ENCODE measurements around the gene SLC4A8. TPM values are rescaled to one million over a fixed set of nuclear protein-coding genes. Genes with fewer than 3 reads are reported as not detected.

The SLC4A8 gene
- total RNA-seq, 1 experiment from 2014 or later: 1.4 TPM

- Histone ChIP-seq H3K9me2 (ENCODE audit: insufficient read depth) (no peaks in the 10 kb centered on the region), H4K20me1 (ENCODE audit: insufficient read depth) (no peaks in the 10 kb centered on the region), H3K4me2 (ENCODE audit: low read length) (no peak overlapping the region), H3K9ac (ENCODE audit: low read length) (no peak overlapping the region), H3K4me1 (ENCODE audit: control insufficient read depth in 1 of 2, insufficient read depth in 2 of 2, low read length in 2 of 2) (peaks cover 0 to 4% of the 10 kb centered on the region in 2 experiments; a peak in 1 of 4 replicates), H3K4me3 (replicated peaks in 1 of 2; ENCODE audit: low read depth in 1 of 2, low read length in 2 of 2) (no peak overlapping the region), H3K27ac (ENCODE audit: low read depth, low read length) (no peak overlapping the region), H2AFZ (ENCODE audit: low read depth, low read length, poor library complexity, severe bottlenecking) (no peak overlapping the region), H3K9me3 (ENCODE audit: control insufficient read depth in 1 of 2, insufficient read depth in 1 of 2, low read depth in 1 of 2, low read length in 2 of 2) (no peaks in the 10 kb centered on the region), H3K27me3 (ENCODE audit: insufficient read depth, low read length) (no peaks in the 10 kb centered on the region; the same call in 1 of the 2 replicates), H3K79me2 (ENCODE audit: insufficient read depth, low read length) (no peaks in the 10 kb centered on the region), H3K36me3 (ENCODE audit: control insufficient read depth in 1 of 2, insufficient read depth in 2 of 2, low read length in 2 of 2) (no peaks in the 10 kb centered on the region)
- ATAC-seq: peak; percentile 38; the same call in 1 of the 2 replicates
- CTCF ChIA-PET: interaction anchor here (0.7 to 5.5 kb wide), 6 partner anchors 112 to 606 kb away, joined by 3 to 55 read pairs (median 10); no protein-coding TSS in a partner anchor
- intact Hi-C loops (cut with micrococcal nuclease): loop anchor here (2.0 kb wide), 2 partner anchors 395 to 561 kb away; a partner anchor contains a TSS
- BruUV-seq (replicated peaks): no TSS peak
- POLR2A ChIA-PET: no interaction called here
- DNase-seq (ENCODE audit: low read depth, low spot score): no peak
- RAD21 ChIA-PET (ENCODE audit: low non-redundant PET in 1 of 2, low total read pairs in 2 of 2, uncharacterized antibody in 2 of 2, unreplicated experiment in 2 of 2): interaction anchor here in 1 of 2 experiments (1.1 kb wide), 1 partner anchor 113 kb away, joined by 3 read pairs; no protein-coding TSS in a partner anchor
- TF ChIP-seq REST (IDR thresholded peaks at IDR 0.05; ENCODE audit: low read depth): no peak; the same call in 1 of the 2 replicates
- no peak for TF ChIP-seq SRF (IDR thresholded peaks at IDR 0.05; ENCODE audit: low read depth)
- TF ChIP-seq RAD21 (IDR thresholded peaks at IDR 0.05; ENCODE audit: low read depth): 0 out of 2 replicates have a peak, but pooled peaks have one; percentile 20
- no peak for TF ChIP-seq ELF1 (IDR thresholded peaks at IDR 0.05; ENCODE audit: borderline replicate concordance, low read depth)
- TF ChIP-seq JUND (IDR thresholded peaks at IDR 0.05): no peak
- peak in 1 of 3 experiments; percentile 8; a peak in 1 of 6 replicates for TF ChIP-seq CTCF (IDR thresholded peaks at IDR 0.05 in 2 of 3, conservative IDR thresholded peaks at IDR 0.05 in 1 of 3; ENCODE audit: borderline replicate concordance in 1 of 3, insufficient read depth in 1 of 3, low read depth in 2 of 3, low read length in 2 of 3)
Observed at GRCh38 chr12:51419425-51420193, 5.0 kb upstream of the SLC4A8 start.

Data from HCT116 (cell line).